Measurements from ENCODE around the gene PYGB. TPM values are rescaled to one million over a fixed set of nuclear protein-coding genes. Genes with fewer than 3 reads are reported as not detected.

The PYGB gene
- total and polyA plus RNA-seq, 2 experiments from 2014 or later, result 45.3 to 61.1 TPM

- DNase-seq (ENCODE audit: low spot score), result no peak
- Histone ChIP-seq H3K4me2 (no peak overlapping the region), H3K79me2 (no peaks in the 10 kb centered on the region), H3K4me3 (no peak overlapping the region), H3K9me3 (ENCODE audit: low read depth) (no peaks in the 10 kb centered on the region), H4K20me1 (ENCODE audit: insufficient read depth, poor library complexity, severe bottlenecking) (no peaks in the 10 kb centered on the region), H3K9me2 (replicated peaks; ENCODE audit: insufficient read depth) (no peaks in the 10 kb centered on the region), H3K27me3 (no peaks in the 10 kb centered on the region), H3K27ac (no peak overlapping the region), H3K4me1 (ENCODE audit: insufficient read depth) (peaks cover 29% of the 10 kb centered on the region), H2AFZ (no peak overlapping the region), H3K36me3 (replicated peaks; ENCODE audit: insufficient read depth, low read depth) (no peaks in the 10 kb centered on the region)
- WGBS (ENCODE audit: low lambda C conversion rate, missing lambda C conversion rate), result 84% methylated on average over 15 of the region's 15 CpGs
- TF ChIP-seq EZH2 (IDR thresholded peaks at IDR 0.05; ENCODE audit: borderline replicate concordance), result no peak
- TF ChIP-seq, protein P1, sequence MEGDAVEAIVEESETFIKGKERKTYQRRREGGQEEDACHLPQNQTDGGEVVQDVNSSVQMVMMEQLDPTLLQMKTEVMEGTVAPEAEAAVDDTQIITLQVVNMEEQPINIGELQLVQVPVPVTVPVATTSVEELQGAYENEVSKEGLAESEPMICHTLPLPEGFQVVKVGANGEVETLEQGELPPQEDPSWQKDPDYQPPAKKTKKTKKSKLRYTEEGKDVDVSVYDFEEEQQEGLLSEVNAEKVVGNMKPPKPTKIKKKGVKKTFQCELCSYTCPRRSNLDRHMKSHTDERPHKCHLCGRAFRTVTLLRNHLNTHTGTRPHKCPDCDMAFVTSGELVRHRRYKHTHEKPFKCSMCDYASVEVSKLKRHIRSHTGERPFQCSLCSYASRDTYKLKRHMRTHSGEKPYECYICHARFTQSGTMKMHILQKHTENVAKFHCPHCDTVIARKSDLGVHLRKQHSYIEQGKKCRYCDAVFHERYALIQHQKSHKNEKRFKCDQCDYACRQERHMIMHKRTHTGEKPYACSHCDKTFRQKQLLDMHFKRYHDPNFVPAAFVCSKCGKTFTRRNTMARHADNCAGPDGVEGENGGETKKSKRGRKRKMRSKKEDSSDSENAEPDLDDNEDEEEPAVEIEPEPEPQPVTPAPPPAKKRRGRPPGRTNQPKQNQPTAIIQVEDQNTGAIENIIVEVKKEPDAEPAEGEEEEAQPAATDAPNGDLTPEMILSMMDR (IDR thresholded peaks at IDR 0.05; ENCODE audit: poor library complexity), result no peak
- no peak for TF ChIP-seq EZH2phosphoT487 (IDR thresholded peaks at IDR 0.05; ENCODE audit: low read depth, severe bottlenecking, unreplicated experiment)
Measured at GRCh38 chr20:25236450-25237304, 11.2 kb upstream of the PYGB start.

GRCh38 chr20:25237610-25238318, 10.1 kb upstream of the PYGB start:
- TF ChIP-seq, protein P1 (IDR thresholded peaks at IDR 0.05; ENCODE audit: poor library complexity), result no peak
- no peak for TF ChIP-seq EZH2 (IDR thresholded peaks at IDR 0.05; ENCODE audit: borderline replicate concordance)
- no peak for TF ChIP-seq EZH2phosphoT487 (IDR thresholded peaks at IDR 0.05; ENCODE audit: low read depth, severe bottlenecking, unreplicated experiment)
- no peaks in the 10 kb centered on the region for H3K27me3 ChIP-seq

GRCh38 chr20:25238319-25239037, 9.4 kb upstream of the PYGB start:
- no peak for DNase-seq (ENCODE audit: low spot score)
- peaks cover 19% of the 10 kb centered on the region for H3K4me1 ChIP-seq (ENCODE audit: insufficient read depth)
- no peaks in the 10 kb centered on the region for H3K36me3 ChIP-seq (replicated peaks; ENCODE audit: insufficient read depth, low read depth)
- H3K79me2 ChIP-seq, result no peaks in the 10 kb centered on the region
- H3K4me3 ChIP-seq, result no peak overlapping the region
- H3K9me3 ChIP-seq (ENCODE audit: low read depth), result no peaks in the 10 kb centered on the region
- no peaks in the 10 kb centered on the region for H4K20me1 ChIP-seq (ENCODE audit: insufficient read depth, poor library complexity, severe bottlenecking)
- H3K9me2 ChIP-seq (replicated peaks; ENCODE audit: insufficient read depth), result no peaks in the 10 kb centered on the region
- peak overlapping the region; percentile 78 for H3K27ac ChIP-seq
- H3K4me2 ChIP-seq, result no peak overlapping the region
- TF ChIP-seq EZH2 (IDR thresholded peaks at IDR 0.05; ENCODE audit: borderline replicate concordance), result no peak
- TF ChIP-seq, protein P1 (IDR thresholded peaks at IDR 0.05; ENCODE audit: poor library complexity), result no peak
- TF ChIP-seq EZH2phosphoT487 (IDR thresholded peaks at IDR 0.05; ENCODE audit: low read depth, severe bottlenecking, unreplicated experiment), result no peak
- H2AFZ ChIP-seq, result no peak overlapping the region
- 96% methylated on average over 12 of the region's 12 CpGs for WGBS (ENCODE audit: low lambda C conversion rate, missing lambda C conversion rate)
- H3K27me3 ChIP-seq, result no peaks in the 10 kb centered on the region

More at GRCh38 chr20:25237610-25238318, 10.1 kb upstream of the PYGB start:
- Histone ChIP-seq H3K9me3 (ENCODE audit: low read depth) (no peaks in the 10 kb centered on the region), H3K4me1 (ENCODE audit: insufficient read depth) (peaks cover 26% of the 10 kb centered on the region), H3K36me3 (replicated peaks; ENCODE audit: insufficient read depth, low read depth) (no peaks in the 10 kb centered on the region), H3K27ac (peak overlapping the region; percentile 78), H3K9me2 (replicated peaks; ENCODE audit: insufficient read depth) (no peaks in the 10 kb centered on the region), H2AFZ (no peak overlapping the region), H3K79me2 (no peaks in the 10 kb centered on the region), H3K4me2 (no peak overlapping the region), H4K20me1 (ENCODE audit: insufficient read depth, poor library complexity, severe bottlenecking) (no peaks in the 10 kb centered on the region), H3K4me3 (no peak overlapping the region)
- peak; percentile 77 for DNase-seq (ENCODE audit: low spot score)
- 59% methylated on average over 10 of the region's 10 CpGs for WGBS (ENCODE audit: low lambda C conversion rate, missing lambda C conversion rate)

Data from hepatocyte (in vitro differentiated cells).